BJ (cell line): Measurements from ENCODE around the gene ITGAD. TPM values are rescaled to one million over a fixed set of nuclear protein-coding genes. Genes with fewer than 3 reads are reported as not detected.

Experiments used
- CTCF ChIA-PET: fragments of 350-600 bp; formaldehyde crosslinking; extraction: SDS; loops from one replicate; lab custom pipeline; 2021; ENCODE audit warnings: antibody characterized with exemption, inconsistent platforms; lab: Yijun Ruan, JAX
- POLR2A ChIA-PET: fragments of 300-600 bp; sonication (Branson Sonifier 250); formaldehyde crosslinking; extraction: SDS; loops from one replicate; lab custom pipeline; 2021; ENCODE audit warnings: antibody characterized with exemption; lab: Charles Lee
- DNase-seq: peaks from one replicate; pipeline ENCODE4 v3.0.0-alpha.2; 2011; ENCODE audit warnings: low read depth
- H3K27me3 ChIP-seq: 2 replicates; pipeline ENCODE4 v1.6.0; 2011; ENCODE audit warnings: low read length; ENCODE audit not compliant: control insufficient read depth, insufficient read depth
- H3K36me3 ChIP-seq: 2 replicates; pipeline ENCODE4 v1.5.1; 2011; ENCODE audit warnings: low read length; ENCODE audit not compliant: control insufficient read depth, insufficient read depth
- H3K4me3 ChIP-seq: 2 replicates; pipeline ENCODE4 v1.5.1; 2011; ENCODE audit warnings: low read depth, mild to moderate bottlenecking, control low read depth, low read length
- CTCF ChIP-seq: IDR thresholded peaks from 2 replicates; pipeline ENCODE4 v1.5.1; 2011; ENCODE audit warnings: low read depth, mild to moderate bottlenecking, control low read depth, inconsistent platforms, low read length, moderate library complexity; ENCODE audit not compliant: insufficient read depth
- polyA plus RNA-seq: library from polyadenylated mRNA; depleted of rRNA; stranded (reverse); fragments of >200 nt; gene quantifications from 2 replicates; pipeline ENCODE4 v1.2.3, GENCODE V29; 2011

ITGAD gene
- polyA plus RNA-seq, 1 experiment = not detected

DNA sequence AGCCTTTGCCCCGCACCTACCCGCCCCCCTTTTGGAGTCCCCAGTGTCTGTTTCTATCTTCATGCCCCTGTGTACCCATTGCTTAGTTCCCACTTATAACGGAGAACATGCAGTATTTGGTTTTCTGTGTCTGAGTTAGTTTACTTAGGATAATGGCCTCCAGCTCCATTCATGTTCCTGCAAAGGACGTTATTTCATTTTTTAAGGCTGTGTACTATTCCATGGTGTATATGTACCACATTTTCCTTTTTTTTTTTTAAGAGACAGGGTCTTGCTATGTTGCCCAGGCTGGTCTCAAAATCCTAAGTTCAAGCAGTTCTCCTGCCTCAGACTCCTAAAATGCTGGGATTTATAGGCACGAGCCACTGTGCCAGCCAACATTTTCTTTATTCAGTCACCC lies 74.7 kb downstream of the ITGAD start:
- POLR2A ChIA-PET = no interaction called here
- no peak for DNase-seq
- TF ChIP-seq CTCF = no peak
- H3K36me3 ChIP-seq = peaks cover 15% of the 10 kb centered on the region
- CTCF ChIA-PET = interaction anchor here (4.8 kb wide), 1 partner anchor 8 kb away, joined by 52 read pairs; the partner anchor contains the start of gene ARMC5
- no peaks in the 10 kb centered on the region for H3K27me3 ChIP-seq
- no peak overlapping the region for H3K4me3 ChIP-seq

- Histone ChIP-seq H3K4me3 (no peak overlapping the region), H3K36me3 (peaks cover 18% of the 10 kb centered on the region), H3K27me3 (no peaks in the 10 kb centered on the region)
- no peak for DNase-seq
- TF ChIP-seq CTCF = no peak
- ChIA-PET CTCF (interaction anchor here (4.8 kb wide), 1 partner anchor 11 kb away, joined by 52 read pairs; the partner anchor contains the start of gene ARMC5), POLR2A (no interaction called here)
Measured at GRCh38 chr16:31470615-31471014, 77.5 kb downstream of the ITGAD start.

DNA sequence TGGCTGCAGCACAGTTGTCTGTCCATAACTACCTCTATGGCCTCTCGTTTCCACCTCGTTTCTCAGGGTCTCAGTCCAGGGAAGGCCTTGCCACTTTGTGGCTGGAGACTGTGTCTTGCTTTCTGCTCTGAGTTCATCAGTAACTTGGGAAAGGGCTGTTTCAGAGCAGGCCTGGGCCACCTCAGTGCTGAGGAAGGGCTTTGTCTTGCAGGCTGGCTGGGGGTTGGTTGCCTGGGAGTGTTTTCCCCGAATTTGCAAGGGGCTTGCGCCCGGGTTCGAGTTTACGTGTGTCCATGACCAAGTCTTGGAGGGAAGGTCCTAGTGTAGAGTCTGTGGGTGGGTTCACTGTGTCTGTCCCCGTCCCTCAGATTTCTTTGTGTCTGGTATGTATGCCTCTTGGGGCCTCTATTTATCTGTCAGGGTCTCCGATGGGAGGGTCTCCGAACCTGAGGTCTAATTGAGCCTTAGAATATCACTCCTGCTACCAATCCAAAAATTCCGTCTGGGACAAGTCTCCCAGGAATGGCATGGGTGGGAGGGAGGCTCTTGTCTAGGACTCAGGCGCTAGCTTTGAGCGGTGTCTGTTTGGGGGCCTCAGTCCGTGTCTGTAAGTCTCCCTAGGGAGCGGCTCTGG lies 78.2 kb downstream of the ITGAD start:
- POLR2A ChIA-PET = interaction anchor here (0.6 to 0.8 kb wide), 4 partner anchors 11 to 570 kb away, joined by 3 to 6 read pairs (median 4); partner anchors contain the start of genes ARMC5 and RUSF1
- peaks cover 15% of the 10 kb centered on the region for H3K36me3 ChIP-seq
- H3K4me3 ChIP-seq = peak overlapping the region; percentile 90
- no peak for TF ChIP-seq CTCF
- no peak for DNase-seq
- CTCF ChIA-PET = interaction anchor here (4.8 kb wide), 1 partner anchor 11 kb away, joined by 52 read pairs; the partner anchor contains the start of gene ARMC5
- H3K27me3 ChIP-seq = no peaks in the 10 kb centered on the region

GRCh38 chr16:31471875-31472708 lies 79.0 kb downstream of the ITGAD start, which contains the start of gene TGFB1I1:
TGFB1I1 (plus strand) TSS chr16:31472152; CDS start chr16:31472189, 37 bp downstream.
- H3K27me3 ChIP-seq = no peaks in the 10 kb centered on the region
- DNase-seq = no peak
- TF ChIP-seq CTCF = no peak
- H3K36me3 ChIP-seq = peaks cover 17% of the 10 kb centered on the region
- ChIA-PET POLR2A (interaction anchor here (0.6 to 0.8 kb wide), 6 partner anchors 11 to 570 kb away, joined by 3 to 6 read pairs (median 3); partner anchors contain the start of genes ARMC5 and RUSF1), CTCF (interaction anchor here (1.0 to 4.8 kb wide), 6 partner anchors 11 to 35 kb away, joined by 3 to 52 read pairs (median 6); partner anchors contain the start of genes ARMC5 and ZNF843)
- H3K4me3 ChIP-seq = peak within 1 kb of the TSS; percentile 90
